ENCODE data around the gene SMPD4.
"Not testable (repeated sequence)": the region's sequence is repeated elsewhere in the genome, so short reads cannot be mapped to it uniquely, and the experiment has no call there.

SMPD4 gene

GRCh38 chr2:130181325-130181879, at the start of gene SMPD4:
Gene SMPD4 (minus strand): TSS chr2:130181602. CDS start chr2:130176592, 5,010 bp downstream.
- DNase-seq (ENCODE audit: insufficient read length, low spot score) (peak; percentile 75), FAIRE-seq (peak; percentile 93)

GRCh38 chr2:130230907-130231306, 49.5 kb upstream of the SMPD4 start:
- DNase-seq (ENCODE audit: insufficient read length, low spot score); FAIRE-seq: not testable (repeated sequence)

- not testable (repeated sequence) for FAIRE-seq; DNase-seq (ENCODE audit: insufficient read length, low spot score)
Measured at GRCh38 chr2:130230376-130230775, 49.0 kb upstream of the SMPD4 start.

- DNase-seq (ENCODE audit: insufficient read length, low spot score); FAIRE-seq: not testable (repeated sequence)
Measured at GRCh38 chr2:130229161-130229510, 47.7 kb upstream of the SMPD4 start.

- not testable (repeated sequence) for FAIRE-seq; DNase-seq (ENCODE audit: insufficient read length, low spot score)
Measured at GRCh38 chr2:130228467-130229160, 47.2 kb upstream of the SMPD4 start.

GRCh38 chr2:130228005-130228404, 46.6 kb upstream of the SMPD4 start:
- not testable (repeated sequence) for FAIRE-seq; DNase-seq (ENCODE audit: insufficient read length, low spot score)

GRCh38 chr2:130222523-130222922, 41.1 kb upstream of the SMPD4 start:
- DNase-seq (ENCODE audit: insufficient read length, low spot score) = not testable (repeated sequence)

GRCh38 chr2:130220505-130220904, 39.1 kb upstream of the SMPD4 start:
- not testable (repeated sequence) for FAIRE-seq; DNase-seq (ENCODE audit: insufficient read length, low spot score)

More at GRCh38 chr2:130222523-130222922, 41.1 kb upstream of the SMPD4 start:
- not testable (repeated sequence) for FAIRE-seq

GRCh38 chr2:130219147-130219546, 37.7 kb upstream of the SMPD4 start:
- not testable (repeated sequence) for DNase-seq (ENCODE audit: insufficient read length, low spot score); FAIRE-seq

GRCh38 chr2:130207051-130207450, 25.6 kb upstream of the SMPD4 start:
- FAIRE-seq; DNase-seq (ENCODE audit: insufficient read length, low spot score): not testable (repeated sequence)

GRCh38 chr2:130203150-130203549, 21.7 kb upstream of the SMPD4 start:
- DNase-seq (ENCODE audit: insufficient read length, low spot score); FAIRE-seq: not testable (repeated sequence)

- FAIRE-seq; DNase-seq (ENCODE audit: insufficient read length, low spot score): not testable (repeated sequence)
Measured at GRCh38 chr2:130202518-130202917, 21.1 kb upstream of the SMPD4 start.

- DNase-seq (ENCODE audit: insufficient read length, low spot score) = no peak
- FAIRE-seq = no peak
Measured at GRCh38 chr2:130198343-130198742, 16.9 kb upstream of the SMPD4 start, which contains the start of gene TUBA3E. Gene TUBA3E (minus strand): TSS chr2:130198439. CDS start chr2:130198360, 79 bp downstream.

- not testable (repeated sequence) for DNase-seq (ENCODE audit: insufficient read length, low spot score); FAIRE-seq
Measured at GRCh38 chr2:130196052-130196451, 14.7 kb upstream of the SMPD4 start.

GRCh38 chr2:130195089-130195635, 13.8 kb upstream of the SMPD4 start:
- FAIRE-seq; DNase-seq (ENCODE audit: insufficient read length, low spot score): not testable (repeated sequence)

- not testable (repeated sequence) for FAIRE-seq
Measured at GRCh38 chr2:130193824-130194223, 12.4 kb upstream of the SMPD4 start.

GRCh38 chr2:130192451-130192850, 11.0 kb upstream of the SMPD4 start:
- FAIRE-seq; DNase-seq (ENCODE audit: insufficient read length, low spot score): not testable (repeated sequence)

More at GRCh38 chr2:130193824-130194223, 12.4 kb upstream of the SMPD4 start:
- DNase-seq (ENCODE audit: insufficient read length, low spot score) = not testable (repeated sequence)

- FAIRE-seq; DNase-seq (ENCODE audit: insufficient read length, low spot score): not testable (repeated sequence)
Measured at GRCh38 chr2:130191319-130191718, 9.9 kb upstream of the SMPD4 start.

- FAIRE-seq (no peak), DNase-seq (ENCODE audit: insufficient read length, low spot score) (no peak)
Measured at GRCh38 chr2:130190237-130190636, 8.8 kb upstream of the SMPD4 start.

GRCh38 chr2:130188958-130189357, 7.6 kb upstream of the SMPD4 start:
- DNase-seq (ENCODE audit: insufficient read length, low spot score) = not testable (repeated sequence)

More at GRCh38 chr2:130188958-130189357, 7.6 kb upstream of the SMPD4 start:
- FAIRE-seq = not testable (repeated sequence)
